HG03439 (cell line): Measurements from ENCODE around the gene TDRD6.
"Not testable (repeated sequence)": the region's sequence is repeated elsewhere in the genome, so short reads cannot be mapped to it uniquely, and the experiment has no call there.

Experiments used
- ATAC-seq: cut with Tn5 transposase; IDR thresholded peaks from one replicate; pipeline ENCODE4 v1.9.1; 2021; ENCODE audit warnings: mild to moderate bottlenecking, moderate library complexity; ENCODE audit not compliant: unreplicated experiment

Gene TDRD6

GRCh38 chr6:46687619-46688097 is at the start of gene TDRD6:
Gene TDRD6 (plus strand): TSS chr6:46687885. CDS start chr6:46688129, 244 bp downstream.
- ATAC-seq, result no peak

GRCh38 chr6:46637933-46638332 is 49.8 kb upstream of the TDRD6 start:
- ATAC-seq, result no peak

DNA sequence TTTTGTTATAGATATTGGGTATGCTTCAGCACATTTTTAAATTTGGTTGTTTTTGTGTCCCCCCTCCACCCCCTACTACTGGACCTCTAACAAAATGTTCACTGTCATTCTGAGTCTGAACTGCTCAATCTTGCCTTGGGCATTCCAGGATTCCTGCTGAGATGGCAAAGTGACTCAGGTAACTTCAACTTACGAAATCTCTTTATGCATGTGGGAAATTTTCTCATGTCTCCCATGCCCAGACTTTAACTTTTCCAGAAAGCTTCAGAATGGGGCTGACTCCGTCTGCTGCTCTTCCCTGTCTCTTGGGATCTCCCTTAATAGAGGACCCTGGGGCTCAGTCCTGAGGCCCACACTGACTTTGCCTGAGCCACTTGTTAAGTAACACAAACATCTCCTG is 49.0 kb upstream of the TDRD6 start:
- ATAC-seq, result no peak

- ATAC-seq, result no peak
Observed at GRCh38 chr6:46642928-46643751, 44.5 kb upstream of the TDRD6 start.

GRCh38 chr6:46645265-46645664 is 42.4 kb upstream of the TDRD6 start:
- no peak for ATAC-seq

- not testable (repeated sequence) for ATAC-seq
Observed at GRCh38 chr6:46648108-46648507, 39.6 kb upstream of the TDRD6 start.

DNA sequence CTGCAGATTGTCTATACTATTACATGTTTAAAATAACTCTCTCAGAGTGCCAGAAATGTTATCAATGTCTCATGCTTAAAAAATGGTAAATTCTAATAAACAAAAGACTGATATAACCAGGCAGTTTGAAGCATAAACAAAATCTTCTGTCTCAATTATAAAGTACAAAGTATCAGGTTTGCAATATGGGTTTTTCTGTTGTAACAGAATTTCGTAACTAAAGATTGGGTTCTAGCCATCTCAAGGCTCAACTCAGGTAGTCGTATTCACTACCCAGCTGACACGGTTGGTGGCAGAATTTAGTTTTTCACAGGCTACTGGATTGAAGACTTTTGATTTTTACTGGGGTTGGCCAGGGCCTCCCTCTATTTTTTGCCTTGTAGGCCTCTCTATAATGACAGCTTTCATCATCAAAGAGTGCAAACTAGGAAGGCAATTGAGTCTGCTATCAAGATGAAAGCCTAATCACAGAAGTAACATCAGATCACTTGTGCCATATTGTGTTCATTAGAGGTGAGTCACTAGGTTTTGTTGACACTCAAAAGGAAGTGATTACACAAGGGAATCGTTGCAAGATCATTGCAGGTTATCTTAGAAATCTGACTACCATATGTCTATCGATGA is 38.7 kb upstream of the TDRD6 start:
- ATAC-seq, result no peak

- no peak for ATAC-seq
Observed at GRCh38 chr6:46651006-46651405, 36.7 kb upstream of the TDRD6 start.

DNA sequence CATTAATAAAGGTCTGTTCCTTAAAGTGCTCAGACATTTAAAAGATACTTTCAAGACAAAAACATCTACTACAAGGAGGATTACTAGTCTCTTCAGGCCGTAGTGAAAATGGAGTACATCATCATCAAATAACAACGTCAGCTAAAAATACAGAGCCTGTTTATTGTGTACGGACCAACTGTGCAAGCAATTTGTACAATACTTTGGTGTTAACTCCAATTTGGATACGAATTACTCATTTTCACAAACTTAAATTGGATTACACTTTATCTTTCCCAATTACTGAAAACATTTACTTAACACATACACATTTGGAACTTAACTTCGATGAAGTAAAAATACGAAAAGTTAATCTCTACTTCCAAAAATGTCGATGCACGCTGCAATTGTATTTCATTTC is 35.9 kb upstream of the TDRD6 start:
- no peak for ATAC-seq

DNA sequence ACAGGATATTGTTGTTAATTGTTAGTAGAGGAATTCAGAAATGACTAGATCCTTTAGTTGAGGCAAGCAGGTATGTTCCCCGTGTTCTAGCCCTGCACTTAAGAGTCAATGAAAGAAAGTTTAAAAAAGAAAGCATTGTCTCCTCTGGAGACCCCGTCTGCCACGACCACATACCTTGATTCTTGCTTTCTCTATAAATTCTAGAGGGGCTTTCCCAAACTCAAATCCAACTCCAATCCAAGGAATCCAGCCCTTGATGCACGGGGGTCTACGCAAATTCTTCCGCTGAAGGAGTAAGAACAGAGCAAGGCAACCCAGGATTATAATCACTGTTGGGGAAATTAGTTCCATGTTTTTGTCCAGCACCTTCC is 35.5 kb upstream of the TDRD6 start:
- no peak for ATAC-seq

GRCh38 chr6:46652603-46653438 is 34.9 kb upstream of the TDRD6 start, which contains the start of the genes CYP39A1 and SLC25A27:
Gene CYP39A1 (minus strand): TSS chr6:46652818. CDS start chr6:46652582, 236 bp downstream.
Gene SLC25A27 (plus strand): TSS chr6:46652975. CDS start chr6:46653193, 218 bp downstream.
- ATAC-seq, result peak; percentile 100

- ATAC-seq, result no peak
Observed at GRCh38 chr6:46653439-46654195, 34.1 kb upstream of the TDRD6 start.

DNA sequence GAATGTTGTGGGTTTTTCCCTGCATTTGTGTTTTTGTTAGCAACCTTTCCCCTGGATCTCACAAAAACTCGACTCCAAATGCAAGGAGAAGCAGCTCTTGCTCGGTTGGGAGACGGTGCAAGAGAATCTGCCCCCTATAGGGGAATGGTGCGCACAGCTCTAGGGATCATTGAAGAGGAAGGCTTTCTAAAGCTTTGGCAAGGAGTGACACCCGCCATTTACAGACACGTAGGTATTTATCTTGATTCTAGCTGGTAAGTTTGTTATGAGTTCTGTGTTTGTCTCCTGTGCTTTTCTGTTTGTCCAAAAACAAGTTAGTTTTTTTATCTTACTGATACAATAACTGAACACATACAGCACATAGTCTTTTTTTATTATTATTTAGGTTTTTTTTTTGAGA is 31.9 kb upstream of the TDRD6 start:
- ATAC-seq, result no peak

DNA sequence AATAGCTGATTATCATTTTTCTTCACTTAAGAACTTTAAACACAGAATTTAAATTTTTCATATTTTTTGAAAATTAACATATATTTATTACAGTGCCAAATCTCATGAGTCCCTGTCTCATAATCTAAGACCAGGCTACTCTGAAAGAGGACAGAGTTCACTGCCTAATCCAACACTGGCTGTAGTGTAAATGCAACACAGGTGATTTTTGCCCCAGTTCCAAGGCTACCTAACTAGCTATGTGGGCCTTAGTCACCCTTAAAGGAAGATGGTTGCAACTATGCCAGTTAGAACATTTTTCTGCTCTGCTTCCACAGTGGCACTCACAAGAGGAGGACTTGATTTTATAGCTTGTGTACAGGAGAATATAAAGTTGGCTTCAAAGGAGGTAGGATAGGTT is 30.0 kb upstream of the TDRD6 start:
- ATAC-seq, result no peak

GRCh38 chr6:46661483-46661882 is 26.2 kb upstream of the TDRD6 start:
- no peak for ATAC-seq

- no peak for ATAC-seq
Observed at GRCh38 chr6:46667377-46667776, 20.3 kb upstream of the TDRD6 start.

DNA sequence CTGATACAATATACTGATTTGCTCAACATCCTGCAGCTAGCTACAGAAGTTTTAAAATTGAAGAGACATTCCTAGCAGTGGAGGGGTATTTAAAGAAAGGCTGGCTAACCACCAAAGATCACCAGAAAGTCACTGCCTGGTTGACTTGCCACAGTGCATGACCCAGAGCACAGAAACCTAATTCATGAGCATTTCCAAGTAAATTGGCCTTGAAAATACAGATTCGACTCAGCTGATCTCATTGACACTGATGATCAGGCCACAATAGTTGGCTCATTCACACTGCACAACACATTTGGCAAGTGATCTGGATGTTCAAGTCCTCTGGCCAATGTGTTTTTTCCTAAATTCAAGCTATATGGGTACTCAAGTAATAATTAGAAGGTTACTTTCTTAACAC is 13.3 kb upstream of the TDRD6 start:
- ATAC-seq, result no peak

- ATAC-seq, result no peak
Observed at GRCh38 chr6:46676604-46677313, 10.9 kb upstream of the TDRD6 start.

- no peak for ATAC-seq
Observed at GRCh38 chr6:46677314-46677654, 10.4 kb upstream of the TDRD6 start.

GRCh38 chr6:46684771-46685170 is 2.9 kb upstream of the TDRD6 start:
- no peak for ATAC-seq
